Activated CD4-positive, alpha-beta T cell treated with anti-CD3 and anti-CD28 coated beads, Interleukin-2, amount 50 U/mL, for 1 hour (primary cell): ENCODE results near the gene TLCD5.

Experiments used
- DNase-seq: peaks from one replicate; pipeline ENCODE4 v3.0.0-alpha.2; 2020

Gene TLCD5

DNA sequence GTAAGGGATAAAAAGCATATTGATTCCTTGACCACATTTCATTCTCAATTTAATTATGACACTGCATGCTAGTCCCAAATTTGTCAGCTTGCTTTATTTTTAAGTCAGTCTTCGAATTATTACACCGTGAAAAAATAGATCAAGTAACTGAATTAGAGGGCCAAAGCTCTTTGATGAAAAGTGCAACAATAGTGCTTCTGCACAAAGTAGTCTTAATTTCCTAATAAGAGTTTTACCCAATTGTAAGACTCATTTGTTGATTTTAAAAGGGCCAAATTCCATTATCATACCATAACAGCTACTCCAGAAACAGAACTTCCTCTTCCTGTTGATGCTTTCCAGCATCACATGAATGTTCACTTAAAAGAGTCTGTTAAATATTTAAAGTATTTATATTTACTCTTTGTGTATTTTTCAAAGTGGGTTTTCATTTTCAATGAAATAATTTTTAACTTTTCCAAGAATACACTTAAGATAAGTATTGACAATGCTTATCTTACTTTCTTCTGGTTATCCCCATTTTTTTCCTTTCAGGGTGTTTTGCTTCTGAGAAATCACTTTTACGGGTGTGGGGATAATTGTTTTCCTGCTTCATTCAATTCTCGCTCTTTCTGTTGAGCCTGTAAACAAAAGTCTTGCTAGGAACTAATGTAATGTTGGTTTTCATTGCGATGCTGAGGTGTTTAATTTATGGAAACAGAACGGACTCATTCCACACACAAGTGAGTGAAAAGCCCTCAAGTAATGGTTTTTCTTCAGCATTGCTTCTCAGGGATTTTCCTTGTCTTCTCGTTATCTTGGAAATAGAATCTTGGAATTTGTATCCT is 13.2 kb downstream of the TLCD5 start:
- DNase-seq = no peak

DNA sequence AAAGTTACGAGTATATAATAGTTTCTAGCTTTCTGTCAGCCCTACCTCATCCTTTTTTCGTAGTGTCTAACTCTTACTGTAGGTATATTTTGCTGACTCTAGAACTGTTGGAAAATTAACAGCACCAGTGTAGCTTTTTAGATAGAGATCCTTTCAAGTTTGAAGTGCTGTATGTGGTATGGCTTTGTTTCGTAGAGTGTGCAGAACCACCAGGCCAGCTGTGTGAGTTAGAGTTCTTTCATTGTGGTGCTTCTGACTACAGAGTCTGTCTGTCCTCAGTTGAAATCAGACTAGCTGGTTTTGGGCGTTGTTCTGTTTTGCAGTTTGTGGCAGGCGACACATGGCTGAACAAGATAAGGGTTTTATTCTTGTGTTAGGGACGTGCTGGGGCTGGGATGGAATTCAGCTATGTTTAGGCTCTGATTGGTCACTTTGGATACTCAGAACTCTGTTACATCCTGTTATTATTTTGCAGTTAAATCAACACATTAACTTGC is 14.3 kb downstream of the TLCD5 start:
- no peak for DNase-seq

DNA sequence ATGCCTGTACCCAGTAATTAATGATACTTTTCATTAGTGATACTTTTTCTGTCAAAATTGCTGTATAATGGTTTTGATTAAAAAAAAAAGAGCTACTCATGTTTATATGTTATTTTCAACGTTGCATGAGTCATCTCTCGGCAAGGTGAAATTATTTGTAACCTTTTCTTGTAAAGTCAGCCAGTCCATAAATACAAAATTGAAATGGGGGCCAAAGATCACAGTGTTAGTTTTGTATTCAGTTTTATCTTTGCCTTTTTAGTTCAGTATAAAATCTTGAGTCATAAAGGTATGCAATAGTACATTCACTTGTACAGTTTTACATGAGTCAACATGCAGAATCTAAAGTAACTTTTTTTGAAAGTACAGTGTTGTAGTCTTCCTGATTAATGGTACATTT is 15.4 kb downstream of the TLCD5 start:
- DNase-seq = no peak

DNA sequence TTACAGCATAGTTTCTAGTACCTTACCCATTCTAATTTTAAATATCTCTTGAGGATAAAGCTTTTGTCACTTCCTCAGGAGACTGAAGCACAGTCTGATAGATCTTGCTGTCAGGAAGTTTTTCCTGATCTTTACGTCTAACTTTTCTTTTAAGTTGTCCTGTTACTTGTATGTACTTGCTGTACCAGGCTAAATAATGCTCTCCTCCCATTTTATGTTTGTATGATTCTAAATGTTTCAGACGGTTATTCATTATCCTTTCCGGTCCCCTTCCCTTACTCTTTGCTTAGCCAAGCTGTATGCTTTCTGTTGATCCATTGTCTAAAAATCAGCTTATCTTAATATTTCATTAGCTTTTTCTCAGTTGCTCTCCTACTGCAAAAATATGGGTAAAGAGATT is 17.1 kb downstream of the TLCD5 start:
- no peak for DNase-seq

DNA sequence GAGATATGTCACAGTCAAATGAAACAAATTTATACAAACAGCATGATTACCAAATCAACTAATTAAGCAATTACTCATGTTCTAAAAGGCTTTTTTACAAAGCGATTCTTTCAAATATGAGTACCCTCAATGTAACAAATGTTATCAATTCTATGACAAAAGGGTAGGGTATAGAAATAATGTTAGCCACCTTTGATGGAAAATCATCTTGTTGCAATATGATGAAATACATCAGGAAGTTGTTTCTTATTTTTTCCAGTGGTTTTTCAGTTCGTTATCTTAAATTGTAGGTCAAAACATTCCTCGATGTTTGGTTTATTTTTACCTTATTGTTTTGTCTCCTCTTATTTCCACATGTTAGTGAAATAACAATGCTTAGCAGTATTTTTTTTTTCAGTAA is 17.6 kb downstream of the TLCD5 start:
- no peak for DNase-seq

DNA sequence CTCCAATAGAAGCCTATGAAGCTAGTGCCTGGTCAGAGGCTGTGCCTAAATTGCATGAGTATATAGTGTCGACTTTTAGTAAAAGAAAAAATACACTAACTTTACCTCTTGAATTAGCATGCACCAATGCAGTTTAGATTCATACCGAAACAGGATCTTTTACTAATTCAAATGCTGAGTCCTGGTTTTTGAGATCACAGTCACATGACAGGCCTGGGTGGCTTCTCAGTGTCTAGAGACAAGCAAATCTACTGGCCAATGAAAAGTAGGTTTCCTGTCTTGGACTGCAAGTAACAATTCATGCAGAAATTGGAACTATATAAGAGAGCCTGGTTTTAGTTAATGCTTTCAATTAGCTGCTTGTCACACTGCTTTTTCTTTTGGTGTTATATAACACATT is 18.3 kb downstream of the TLCD5 start:
- no peak for DNase-seq

DNA sequence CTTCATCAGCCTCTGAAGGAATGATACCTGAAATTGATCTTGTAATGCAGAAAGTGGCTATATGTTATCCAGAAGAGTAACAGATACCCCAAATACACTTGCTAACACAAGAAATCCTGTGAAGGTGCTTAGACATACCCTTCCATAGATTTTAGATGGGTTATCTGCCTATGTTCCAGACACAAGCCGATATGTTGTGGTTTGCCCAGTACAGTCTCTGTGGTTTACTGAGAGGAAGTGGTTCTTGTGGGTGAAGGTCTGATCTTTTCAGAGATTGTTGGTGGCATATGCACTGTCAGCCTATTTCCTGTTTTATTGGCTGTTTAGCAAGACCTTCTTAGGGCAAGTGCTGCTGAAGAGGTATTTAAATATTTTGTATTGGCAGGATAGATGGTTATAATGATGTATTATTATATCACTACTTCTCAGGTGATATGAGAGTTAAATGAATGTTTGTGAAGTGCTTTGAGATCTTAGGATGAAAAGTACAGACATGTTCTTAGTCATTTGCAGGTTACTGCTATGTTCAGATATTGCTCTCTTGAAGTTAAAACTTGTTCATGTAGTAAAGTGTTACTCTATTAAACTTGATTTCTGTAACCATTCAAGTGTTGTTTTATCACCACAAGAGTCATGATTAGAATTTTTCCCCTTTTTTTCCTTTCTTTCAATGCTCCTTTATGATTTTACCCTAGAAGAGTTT is 19.4 kb downstream of the TLCD5 start:
- DNase-seq = no peak

DNA sequence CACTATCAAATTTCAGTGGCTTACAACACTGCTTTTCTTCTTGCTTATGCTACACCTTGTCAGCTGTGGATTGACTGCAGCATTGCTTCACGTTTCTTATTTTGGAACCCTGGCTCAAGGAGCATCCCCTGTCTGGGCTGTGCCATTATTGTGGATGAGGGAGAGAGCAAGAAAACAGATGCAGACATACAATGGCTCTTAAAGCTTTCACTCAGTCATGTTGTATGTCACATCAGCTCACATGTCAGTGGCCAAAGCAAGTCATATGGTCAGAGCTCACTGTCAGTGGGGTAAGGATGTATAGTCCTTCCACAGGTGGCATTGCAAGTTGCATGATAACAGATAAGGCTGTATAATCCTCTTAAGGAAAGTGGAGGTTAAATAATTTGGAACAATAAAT is 21.1 kb downstream of the TLCD5 start:
- no peak for DNase-seq

DNA sequence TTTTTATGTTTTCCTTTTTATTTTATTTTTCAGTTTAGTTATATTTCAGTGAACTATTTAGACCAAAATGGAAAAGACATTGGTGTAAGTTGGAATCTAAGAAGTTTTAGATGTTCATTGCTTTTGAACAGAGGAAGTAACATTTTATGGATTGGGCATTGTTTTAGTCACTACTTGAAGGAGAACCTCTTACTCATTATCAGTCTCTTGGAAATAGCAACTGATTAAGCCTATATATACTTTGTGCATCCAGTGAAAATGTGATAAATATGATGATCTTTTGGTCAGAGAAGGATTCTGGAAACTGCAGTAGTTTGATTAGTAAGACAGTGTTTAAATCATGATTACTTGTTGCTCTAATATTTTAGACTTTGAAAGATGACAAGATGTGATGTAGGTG is 25.5 kb downstream of the TLCD5 start:
- DNase-seq = no peak

DNA sequence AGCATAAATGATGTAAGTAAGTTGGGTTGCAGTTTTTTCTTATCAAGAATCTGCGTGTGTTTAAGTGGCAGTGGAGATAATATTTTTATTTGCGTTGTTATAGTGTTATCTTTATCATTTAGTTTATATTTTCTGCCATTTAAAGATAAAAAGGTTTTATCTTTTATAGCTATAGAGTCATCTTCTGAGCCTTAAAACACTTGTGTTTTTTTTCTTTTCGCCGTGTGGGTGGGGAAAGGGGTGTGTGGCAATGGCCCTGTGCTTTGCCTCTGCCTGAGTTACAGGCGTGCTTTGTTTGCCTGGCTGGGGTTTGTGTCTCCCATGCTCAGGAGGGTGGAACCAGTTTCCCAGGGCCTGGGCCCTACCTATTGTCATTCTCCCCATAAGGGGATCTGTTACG is 27.3 kb downstream of the TLCD5 start:
- no peak for DNase-seq

DNA sequence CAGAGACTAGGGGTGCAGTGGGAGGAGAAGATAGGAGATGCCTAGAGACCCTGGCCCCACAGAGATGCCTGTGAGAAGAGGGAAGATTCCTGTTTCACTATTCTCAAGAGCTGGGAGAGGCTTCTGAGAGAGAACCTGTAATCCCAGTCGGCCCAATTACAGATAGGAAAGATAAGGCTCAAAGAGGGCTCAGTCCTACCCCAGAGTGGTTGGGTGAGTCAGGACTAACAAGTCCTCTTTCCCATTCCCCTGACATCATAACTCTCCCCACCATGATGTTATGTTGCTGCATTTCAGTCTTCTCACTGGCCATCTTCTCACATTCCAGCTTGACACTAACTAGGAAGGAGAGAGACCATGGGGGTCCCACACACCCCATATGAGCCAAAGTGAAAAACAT is 29.0 kb downstream of the TLCD5 start:
- DNase-seq = no peak

DNA sequence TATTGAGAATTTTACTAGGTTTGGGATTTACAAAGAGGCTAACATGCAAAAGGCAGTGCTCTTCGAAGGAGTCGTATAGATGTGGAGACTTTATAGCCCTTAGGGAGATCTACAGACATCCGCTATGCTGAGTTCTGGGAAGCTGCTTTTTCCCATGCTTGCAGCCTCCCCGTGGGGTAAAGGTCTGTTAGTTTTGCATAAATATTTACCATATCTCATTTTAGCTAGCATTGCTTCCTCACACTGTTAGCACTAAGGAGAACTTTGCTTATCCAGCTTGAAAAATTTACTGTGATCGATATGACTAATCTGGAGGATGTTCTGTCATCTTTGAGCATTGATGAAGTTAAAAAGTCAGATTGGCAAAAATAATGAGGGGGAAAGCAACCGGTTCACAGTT is 29.7 kb downstream of the TLCD5 start:
- no peak for DNase-seq

DNA sequence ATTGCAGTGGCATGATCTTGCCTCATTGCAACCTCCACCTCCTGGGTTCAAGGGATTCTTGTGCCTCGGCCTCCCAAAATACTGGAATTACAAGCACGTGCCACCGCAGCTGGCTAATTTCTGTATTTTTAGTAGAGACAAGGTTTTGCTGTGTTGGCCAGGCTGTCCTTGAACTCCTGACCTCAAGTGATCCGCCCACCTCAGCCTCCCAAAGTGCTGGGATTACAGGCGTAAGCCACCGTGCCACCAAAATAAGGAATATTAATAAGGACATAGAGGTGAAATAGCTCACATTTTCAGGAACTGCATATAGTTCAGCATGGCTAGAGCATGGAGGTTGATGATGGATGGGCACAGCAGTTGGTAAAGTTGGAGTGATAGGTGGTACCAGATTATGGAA is 32.5 kb downstream of the TLCD5 start:
- DNase-seq = no peak

DNA sequence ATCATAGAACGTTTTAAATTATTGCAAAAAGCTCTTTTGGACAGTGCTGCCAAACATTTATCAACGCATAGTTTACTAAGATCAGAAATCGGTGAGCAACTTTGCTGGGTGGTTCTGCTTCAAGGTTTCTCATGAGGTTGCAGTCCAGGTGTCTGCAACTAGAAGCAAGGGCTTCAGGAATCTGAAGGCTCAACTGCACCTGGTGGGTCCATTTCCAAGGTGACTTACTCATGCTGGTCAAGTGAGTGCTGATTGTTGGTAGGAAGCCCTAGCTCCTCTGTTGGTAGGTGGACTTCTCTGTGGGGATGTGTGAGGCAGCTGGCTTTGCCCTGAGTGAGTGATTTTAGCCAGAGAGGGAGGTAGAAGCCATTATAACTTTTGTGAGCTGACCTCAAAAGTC is 33.6 kb downstream of the TLCD5 start:
- no peak for DNase-seq

DNA sequence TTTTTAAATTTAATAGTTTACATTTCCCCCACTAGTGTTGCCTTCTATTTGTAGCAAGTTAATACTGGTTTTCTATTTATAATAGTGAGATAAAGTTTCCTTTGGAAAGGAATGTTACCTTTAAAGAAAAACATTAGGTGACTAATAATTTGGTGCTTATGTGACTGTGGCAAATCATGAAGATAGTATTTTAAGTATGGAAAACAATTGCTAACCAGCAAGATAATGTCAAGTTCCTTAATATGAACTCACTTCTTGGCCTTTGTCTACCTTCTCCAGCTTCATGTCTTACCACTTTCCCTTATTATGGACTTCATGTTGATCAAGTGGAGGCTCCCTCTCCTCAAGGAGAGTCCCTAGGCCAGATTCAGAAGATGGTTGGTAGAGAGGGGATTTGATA is 38.3 kb downstream of the TLCD5 start:
- no peak for DNase-seq

DNA sequence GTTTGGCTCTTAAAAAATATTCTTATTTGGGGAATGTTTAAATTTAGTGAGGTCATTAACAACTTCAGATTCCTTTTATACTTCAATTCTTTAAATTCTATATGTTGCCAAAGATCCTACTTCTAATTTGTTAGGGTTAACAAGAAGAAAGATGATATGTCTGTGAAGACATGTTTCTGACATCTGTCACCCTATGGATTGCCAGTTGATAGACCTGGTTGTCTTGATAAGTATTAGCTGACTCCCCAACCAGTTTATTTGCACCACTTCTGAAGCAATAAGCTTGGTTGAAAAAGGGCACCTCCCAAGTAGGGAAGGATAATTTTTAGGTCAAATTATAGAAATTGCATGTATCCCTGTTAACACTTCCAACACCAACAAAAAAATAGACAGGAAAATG is 40.4 kb downstream of the TLCD5 start:
- no peak for DNase-seq

DNA sequence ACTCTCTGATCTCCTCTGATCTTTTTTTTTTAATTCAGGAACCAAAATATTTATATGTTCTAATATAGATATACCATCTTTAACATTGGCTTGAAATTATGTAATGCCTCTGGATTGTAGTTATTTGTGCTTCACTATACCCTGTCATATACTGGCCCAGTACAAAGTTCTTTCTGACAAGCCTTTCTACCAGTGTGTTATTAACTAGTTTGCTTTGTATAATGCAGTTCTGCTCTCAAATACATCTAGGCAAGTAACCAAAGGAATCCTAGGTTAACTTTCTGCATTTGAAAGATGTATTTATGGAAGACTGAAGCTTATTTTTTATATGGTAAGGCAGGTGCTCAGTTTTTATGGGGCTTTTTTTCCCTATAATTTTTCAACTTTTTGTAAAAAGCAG is 47.2 kb downstream of the TLCD5 start:
- DNase-seq = no peak

DNA sequence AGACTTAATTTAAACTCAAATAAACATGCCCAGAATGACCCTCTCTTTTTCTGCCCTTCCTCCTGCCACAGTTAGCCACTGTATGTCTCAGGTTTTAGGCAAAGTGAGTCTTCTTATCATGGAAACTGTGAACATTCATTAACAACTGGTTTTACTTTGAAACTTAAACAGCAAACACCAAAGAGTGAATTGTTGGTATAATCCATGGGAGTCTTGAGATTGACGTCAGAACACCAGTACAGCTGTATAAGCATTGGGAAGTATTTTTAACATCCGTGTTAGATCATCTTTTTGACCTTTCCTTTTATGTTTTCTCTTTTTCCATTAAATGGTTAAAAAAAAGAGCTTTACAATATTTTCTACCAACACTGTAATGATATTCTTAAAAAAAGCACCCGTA is 50.0 kb downstream of the TLCD5 start:
- DNase-seq = no peak

DNA sequence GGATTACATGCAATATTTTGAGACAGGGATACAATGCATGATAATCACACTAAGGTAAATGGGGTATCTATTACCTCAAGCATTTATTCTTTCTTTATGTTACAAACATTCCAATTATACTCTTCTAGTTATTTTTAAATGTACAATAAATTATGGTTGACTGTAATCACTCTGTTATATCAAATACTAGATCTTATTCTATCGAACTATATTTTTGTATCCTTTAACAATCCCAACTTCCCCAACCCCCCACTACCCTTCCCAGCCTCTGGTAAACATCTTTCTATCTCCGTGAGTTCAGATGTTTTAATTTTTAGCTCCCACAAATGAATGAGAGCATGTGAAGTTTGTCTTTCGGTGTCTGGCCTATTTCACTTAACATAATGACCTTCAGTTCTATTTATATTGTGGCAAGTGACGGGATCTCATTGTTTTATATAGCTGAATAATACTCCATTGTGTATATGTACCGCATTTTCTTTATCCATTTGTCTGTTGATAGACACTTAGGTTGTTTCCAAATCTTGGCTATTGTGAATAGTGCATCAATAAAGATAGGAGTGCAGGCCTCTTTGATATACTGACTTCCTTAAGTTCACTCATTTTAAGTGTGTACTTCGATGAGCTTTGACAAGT is 51.6 kb downstream of the TLCD5 start:
- DNase-seq = no peak

DNA sequence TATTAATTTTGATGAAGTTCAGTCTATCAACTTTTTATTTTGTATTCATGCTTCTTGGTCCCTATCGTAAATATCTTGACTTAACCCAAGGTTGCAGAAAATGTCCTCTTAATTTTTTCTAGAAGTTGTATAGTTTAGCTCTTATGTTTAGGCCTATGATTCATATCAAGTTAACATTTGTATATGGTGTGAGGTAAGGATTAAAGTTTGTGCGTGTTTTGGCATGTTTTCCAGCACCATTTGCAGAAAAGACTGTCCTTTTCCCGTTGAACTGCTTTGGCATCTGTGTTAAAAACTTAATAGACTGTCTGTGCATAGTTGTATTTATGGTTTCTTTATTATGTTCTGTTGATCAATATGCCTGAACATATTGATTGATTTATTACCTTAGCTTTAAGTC is 53.4 kb downstream of the TLCD5 start:
- DNase-seq = no peak

DNA sequence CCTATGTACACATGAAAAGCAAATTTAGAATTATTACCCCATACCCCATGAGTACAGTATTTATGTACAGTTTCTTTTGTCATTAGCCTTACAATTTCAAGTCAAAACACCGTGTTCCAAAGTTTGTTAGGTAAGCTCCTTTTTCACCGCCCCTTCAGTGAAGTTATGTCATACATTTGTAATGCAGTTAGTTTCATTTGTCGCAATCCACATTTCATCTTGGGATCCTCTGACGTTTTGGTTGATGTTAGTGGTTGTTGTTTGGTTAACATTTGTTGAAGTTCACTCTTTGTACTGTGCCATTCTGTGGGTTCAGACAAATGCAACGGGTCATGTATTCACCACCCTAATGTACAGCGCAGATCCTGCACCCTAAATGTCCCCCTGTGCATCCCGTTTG is 56.3 kb downstream of the TLCD5 start:
- no peak for DNase-seq
